HCT116 (cell line): Measurements from ENCODE around the gene TMTC2. TPM values are rescaled to one million over a fixed set of nuclear protein-coding genes. Genes with fewer than 3 reads are reported as not detected.

Experiments used
- ATAC-seq: fragments of 200-7000 bp; cut with Tn5 transposase; 2 replicates; pipeline ENCODE4 v1.9.1; 2020; ENCODE audit warnings: mild to moderate bottlenecking, moderate library complexity
- BruUV-seq: library from RNA; stranded (reverse); fragments of 400-500 nt; replicated peaks from 2 replicates; lab custom pipeline; 2021; lab: Mats Ljungman, UMichigan
- CTCF ChIA-PET: fragments of 300-600 bp; sonication (Branson Sonifier 250); formaldehyde crosslinking; loops from one replicate; lab custom pipeline; 2021; ENCODE audit warnings: antibody characterized with exemption; lab: Charles Lee
- POLR2A ChIA-PET: fragments of 300-600, 350-600 bp; sonication (Branson Sonifier 250); formaldehyde crosslinking; loops from one replicate; lab custom pipeline; 2021; ENCODE audit warnings: antibody characterized with exemption; lab: Charles Lee
- RAD21 ChIA-PET, 2 experiments: fragments of 300-600 bp; sonication (Branson Sonifier 250); formaldehyde crosslinking; loops; one replicate each; lab custom pipeline; 2023; ENCODE audit warnings: low total read pairs in 2 of 2; ENCODE audit not compliant: uncharacterized antibody in 2 of 2, unreplicated experiment in 2 of 2, low non-redundant PET in 1 of 2; lab: Charles Lee
- DNase-seq: peaks from one replicate; pipeline ENCODE4 v3.0.0-alpha.2; 2010; ENCODE audit warnings: low read depth, low spot score
- H2AFZ ChIP-seq: fragments of 200-600 bp; shearing (Covaris generic), sonication (generic); 2 replicates; pipeline ENCODE4 v1.6.1; 2017; ENCODE audit warnings: low read depth, mixed run types, mixed read lengths, antibody characterized with exemption, low read length; ENCODE audit not compliant: poor library complexity, severe bottlenecking
- H3K27ac ChIP-seq: 2 replicates; pipeline ENCODE4 v1.5.1; 2012; ENCODE audit warnings: low read depth, low read length
- H3K27me3 ChIP-seq: fragments of 200-600 bp; sonication (generic); 2 replicates; pipeline ENCODE4 v1.6.1; 2016; ENCODE audit warnings: mixed run types, low read length, mixed read lengths; ENCODE audit not compliant: insufficient read depth
- H3K36me3 ChIP-seq, 2 experiments: fragments of 200-500 bp in 1 of 2; fragments of 200-600 bp in 1 of 2; sonication (Bioruptor generic) in 1 of 2; sonication (generic) in 1 of 2; 2 replicates each; pipeline versions ENCODE4 v1.5.1 to v1.6.1; 2014 to 2016; ENCODE audit warnings: low read length in 2 of 2, inconsistent platforms in 1 of 2, mixed read lengths in 1 of 2, mixed run types in 1 of 2; ENCODE audit not compliant: insufficient read depth in 2 of 2, control insufficient read depth in 1 of 2
- H3K4me1 ChIP-seq, 2 experiments: fragments of 200-600 bp in 1 of 2; sonication (generic) in 1 of 2; 2 replicates each; pipeline versions ENCODE4 v1.5.1 to v1.6.1; 2012 to 2017; ENCODE audit warnings: low read length in 2 of 2, inconsistent platforms in 1 of 2, mild to moderate bottlenecking in 1 of 2, mixed read lengths in 1 of 2, mixed run types in 1 of 2, moderate library complexity in 1 of 2; ENCODE audit not compliant: insufficient read depth in 2 of 2, control insufficient read depth in 1 of 2
- H3K4me2 ChIP-seq: fragments of 200-600 bp; sonication (generic); 2 replicates; pipeline ENCODE4 v1.6.1; 2017; ENCODE audit warnings: mixed run types, low read length, mixed read lengths
- H3K4me3 ChIP-seq, 2 experiments: fragments of 200-600 bp in 1 of 2; sonication (generic) in 1 of 2; replicated peaks in 1 of 2; 2 replicates each; pipeline ENCODE4 v1.5.1; 2011 to 2016; ENCODE audit warnings: low read length in 2 of 2, control low read depth in 1 of 2, low read depth in 1 of 2, mild to moderate bottlenecking in 1 of 2, mixed read lengths in 1 of 2, mixed run types in 1 of 2
- H3K79me2 ChIP-seq: fragments of 200-600 bp; sonication (generic); 2 replicates; pipeline ENCODE4 v1.6.1; 2017; ENCODE audit warnings: mild to moderate bottlenecking, mixed run types, low read length, moderate library complexity, mixed read lengths; ENCODE audit not compliant: insufficient read depth
- H3K9ac ChIP-seq: fragments of 200-600 bp; sonication (generic); 2 replicates; pipeline ENCODE4 v1.6.1; 2016; ENCODE audit warnings: low read length, mixed read lengths
- H3K9me2 ChIP-seq: fragments of 200-600 bp; sonication (generic), shearing (Covaris generic); 2 replicates; pipeline ENCODE4 v1.6.1; 2017; ENCODE audit warnings: mixed run types, mild to moderate bottlenecking, moderate library complexity; ENCODE audit not compliant: insufficient read depth
- H3K9me3 ChIP-seq, 2 experiments: fragments of 200-500 bp in 1 of 2; fragments of 200-600 bp in 1 of 2; sonication (Bioruptor generic) in 1 of 2; sonication (generic) in 1 of 2; 2 replicates each; pipeline ENCODE4 v1.6.1; 2014 to 2017; ENCODE audit warnings: low read length in 2 of 2, mixed read lengths in 2 of 2, inconsistent platforms in 1 of 2, low read depth in 1 of 2, mild to moderate bottlenecking in 1 of 2, mixed run types in 1 of 2, moderate library complexity in 1 of 2; ENCODE audit not compliant: control insufficient read depth in 1 of 2, insufficient read depth in 1 of 2
- H4K20me1 ChIP-seq: fragments of 200-600 bp; sonication (generic), shearing (Covaris generic); 2 replicates; pipeline ENCODE4 v1.6.1; 2017; ENCODE audit warnings: mixed run types, mild to moderate bottlenecking, moderate library complexity; ENCODE audit not compliant: insufficient read depth
- CBX3 ChIP-seq: IDR thresholded peaks from 2 replicates; pipeline ENCODE4 v1.6.1; 2012; ENCODE audit warnings: low read depth
- MAX ChIP-seq: IDR thresholded peaks from 2 replicates; pipeline ENCODE4 v1.6.1; 2012
- ZBTB33 ChIP-seq: IDR thresholded peaks from 2 replicates; pipeline ENCODE4 v1.6.1; 2011; ENCODE audit warnings: mild to moderate bottlenecking, low read length, moderate library complexity; ENCODE audit not compliant: insufficient replicate concordance; ENCODE audit errors: extremely low read depth
- ZFX ChIP-seq: fragments of 450-650 bp; IDR thresholded peaks from 2 replicates; pipeline ENCODE4 v1.6.1; 2017
- intact Hi-C: fragments of 100-400 bp; cut with micrococcal nuclease; formaldehyde crosslinking; loops from 2 replicates; pipeline ENCODE4 v1.10.0; 2022
- total RNA-seq: library from RNA; stranded (reverse); gene quantifications from one replicate; pipeline ENCODE4 v1.2.1, GENCODE V29; 2021; ENCODE audit not compliant: unreplicated experiment

Gene TMTC2
- total RNA-seq, 1 experiment from 2014 or later = 11.5 TPM

- Histone ChIP-seq H3K27me3 (no peaks in the 10 kb centered on the region), H3K79me2 (no peaks in the 10 kb centered on the region), H2AFZ (no peak overlapping the region), H3K9me2 (no peaks in the 10 kb centered on the region), H3K4me1 (peaks cover 0 to 8% of the 10 kb centered on the region in 2 experiments; a peak in 1 of 4 replicates), H3K4me3 (no peak overlapping the region), H3K9me3 (no peaks in the 10 kb centered on the region), H3K36me3 (no peaks in the 10 kb centered on the region), H3K9ac (no peak overlapping the region), H4K20me1 (no peaks in the 10 kb centered on the region), H3K4me2 (no peak overlapping the region), H3K27ac (no peak overlapping the region)
- TF ChIP-seq ZFX (no peak), ZBTB33 (no peak), CBX3 (no peak)
- intact Hi-C loops = no loop called here
- ChIA-PET CTCF (no interaction called here), RAD21 (no interaction called here), POLR2A (no interaction called here)
- no TSS peak for BruUV-seq
- ATAC-seq (no peak), DNase-seq (no peak)
Measured at GRCh38 chr12:82866227-82866775, 179.6 kb downstream of the TMTC2 start.

- ChIA-PET CTCF (no interaction called here), POLR2A (no interaction called here), RAD21 (no interaction called here)
- Histone ChIP-seq H3K27ac (no peak overlapping the region), H3K79me2 (no peaks in the 10 kb centered on the region), H3K4me2 (no peak overlapping the region), H3K9ac (no peak overlapping the region), H3K36me3 (no peaks in the 10 kb centered on the region), H3K9me2 (no peaks in the 10 kb centered on the region), H4K20me1 (no peaks in the 10 kb centered on the region), H3K4me1 (peaks cover 0 to 8% of the 10 kb centered on the region in 2 experiments; a peak in 1 of 4 replicates), H3K4me3 (no peak overlapping the region), H3K27me3 (no peaks in the 10 kb centered on the region), H3K9me3 (no peaks in the 10 kb centered on the region), H2AFZ (no peak overlapping the region)
- BruUV-seq = no TSS peak
- ATAC-seq (no peak), DNase-seq (no peak)
- intact Hi-C loops = no loop called here
- no peak for TF ChIP-seq MAX
Measured at GRCh38 chr12:82866946-82867345, 180.2 kb downstream of the TMTC2 start.
